ENCODE results near the gene IFT172. TPM values are rescaled to one million over a fixed set of nuclear protein-coding genes. Genes with fewer than 3 reads are reported as not detected.
A peak's percentile ranks its signal among the peaks of the same experiment; 100 is the strongest.

IFT172 gene
- total RNA-seq, 1 donor from 2014 or later: 38.4 TPM

DNA sequence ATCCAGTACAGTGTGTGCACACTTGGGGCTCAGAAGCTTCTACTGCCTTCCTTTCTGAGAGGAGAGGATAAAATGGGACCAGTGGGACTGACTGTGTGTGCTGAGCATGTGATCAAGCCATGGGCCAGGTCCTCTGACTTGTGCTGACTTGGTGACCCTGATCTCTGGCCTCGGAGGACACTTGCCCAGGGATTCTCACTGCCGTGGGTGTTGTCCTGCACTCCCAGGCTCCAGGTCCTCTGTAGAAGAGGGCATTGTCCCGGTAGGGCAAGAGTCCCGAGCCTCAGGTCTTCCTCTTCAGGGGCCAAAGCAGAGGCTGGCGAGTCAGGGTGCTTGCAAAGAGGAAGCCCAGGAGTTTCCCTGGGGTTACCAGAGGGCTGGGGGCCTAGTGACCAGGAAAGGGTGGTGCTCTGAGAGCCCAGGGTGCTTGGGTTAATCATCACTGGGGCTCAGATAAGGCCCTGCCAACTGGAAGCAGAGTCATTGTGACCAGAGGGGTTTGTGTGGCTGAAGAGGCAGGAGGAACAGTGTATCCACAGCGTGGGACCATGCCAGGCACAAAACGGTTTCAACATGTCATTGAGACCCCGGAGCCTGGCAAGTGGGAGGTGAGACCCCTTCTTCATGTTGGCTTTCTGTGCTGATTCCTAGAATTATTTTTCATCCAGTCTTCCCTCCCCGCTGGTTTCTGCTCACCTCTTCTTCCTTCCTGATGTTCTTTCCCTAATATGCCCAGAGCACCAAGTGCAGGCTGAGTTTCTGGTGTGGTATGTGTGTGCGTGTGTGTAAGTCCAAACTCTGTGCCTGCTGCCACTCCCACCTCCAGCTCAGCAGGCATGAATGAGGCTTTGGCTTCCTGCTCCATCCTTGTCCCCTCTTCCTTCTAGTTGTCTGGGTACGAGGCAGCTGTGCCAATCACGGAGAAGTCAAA, 7.1 kb upstream of the IFT172 start, which contains the start of gene GCKR:
Gene GCKR (plus strand): TSS at position 483 of the 931 bp plus-strand sequence. CDS start 66 bp downstream, at position 549.
- Mint-ChIP-seq H3K36me3 (ENCODE audit: low read depth) (no peaks in the 10 kb centered on the region), H3K27ac (ENCODE audit: unreplicated experiment) (peak within 1 kb of the TSS; percentile 76), H3K9me3 (no peaks in the 10 kb centered on the region), H3K4me1 (peaks cover 16% of the 10 kb centered on the region), H3K27me3 (ENCODE audit: low read depth) (peaks cover 62% of the 10 kb centered on the region), H3K4me3 (peak within 1 kb of the TSS; percentile 89)
- TF ChIP-seq, protein P1, sequence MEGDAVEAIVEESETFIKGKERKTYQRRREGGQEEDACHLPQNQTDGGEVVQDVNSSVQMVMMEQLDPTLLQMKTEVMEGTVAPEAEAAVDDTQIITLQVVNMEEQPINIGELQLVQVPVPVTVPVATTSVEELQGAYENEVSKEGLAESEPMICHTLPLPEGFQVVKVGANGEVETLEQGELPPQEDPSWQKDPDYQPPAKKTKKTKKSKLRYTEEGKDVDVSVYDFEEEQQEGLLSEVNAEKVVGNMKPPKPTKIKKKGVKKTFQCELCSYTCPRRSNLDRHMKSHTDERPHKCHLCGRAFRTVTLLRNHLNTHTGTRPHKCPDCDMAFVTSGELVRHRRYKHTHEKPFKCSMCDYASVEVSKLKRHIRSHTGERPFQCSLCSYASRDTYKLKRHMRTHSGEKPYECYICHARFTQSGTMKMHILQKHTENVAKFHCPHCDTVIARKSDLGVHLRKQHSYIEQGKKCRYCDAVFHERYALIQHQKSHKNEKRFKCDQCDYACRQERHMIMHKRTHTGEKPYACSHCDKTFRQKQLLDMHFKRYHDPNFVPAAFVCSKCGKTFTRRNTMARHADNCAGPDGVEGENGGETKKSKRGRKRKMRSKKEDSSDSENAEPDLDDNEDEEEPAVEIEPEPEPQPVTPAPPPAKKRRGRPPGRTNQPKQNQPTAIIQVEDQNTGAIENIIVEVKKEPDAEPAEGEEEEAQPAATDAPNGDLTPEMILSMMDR (conservative IDR thresholded peaks at IDR 0.05): no peak
- no peak for DNase-seq (ENCODE audit: low read depth, low spot score)

DNA sequence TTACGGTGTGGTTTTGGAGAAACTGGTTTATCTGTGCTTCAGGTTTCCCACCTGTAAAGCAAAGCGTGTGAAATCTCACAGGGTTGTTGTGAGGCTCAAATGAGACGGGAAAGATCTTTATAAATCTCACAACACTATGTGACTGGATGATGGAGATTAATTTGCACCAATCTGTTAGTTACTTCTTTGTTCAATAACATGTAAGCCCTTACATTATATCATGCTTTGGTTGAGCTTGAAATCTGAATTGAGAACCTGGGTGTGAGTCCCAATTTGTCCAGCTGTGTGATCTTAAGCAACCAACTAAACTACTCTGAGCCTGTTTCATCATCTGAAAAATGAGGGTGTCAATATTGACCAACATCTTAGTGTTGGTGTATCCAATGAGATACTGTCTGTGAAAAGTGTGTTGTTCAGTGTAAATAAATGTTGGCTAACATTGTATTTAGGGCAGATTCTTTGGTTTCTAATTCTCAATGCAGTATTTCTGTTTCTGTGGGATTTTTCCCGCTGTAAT, 6.4 kb upstream of the IFT172 start:
- Mint-ChIP-seq H3K4me1 (peaks cover 16% of the 10 kb centered on the region), H3K36me3 (ENCODE audit: low read depth) (no peaks in the 10 kb centered on the region), H3K4me3 (peak overlapping the region; percentile 89), H3K27ac (ENCODE audit: unreplicated experiment) (no peak overlapping the region), H3K9me3 (no peaks in the 10 kb centered on the region), H3K27me3 (ENCODE audit: low read depth) (peaks cover 60% of the 10 kb centered on the region)
- no peak for DNase-seq (ENCODE audit: low read depth, low spot score)
- TF ChIP-seq, protein P1 (conservative IDR thresholded peaks at IDR 0.05): no peak

- H3K27me3 Mint-ChIP-seq (ENCODE audit: low read depth): peaks cover 57% of the 10 kb centered on the region
- TF ChIP-seq, protein P1 (conservative IDR thresholded peaks at IDR 0.05): no peak
- peaks cover 18% of the 10 kb centered on the region for H3K4me1 Mint-ChIP-seq
- DNase-seq (ENCODE audit: low read depth, low spot score): peak; percentile 38
- H3K27ac Mint-ChIP-seq (ENCODE audit: unreplicated experiment): peak within 1 kb of the TSS; percentile 73
- H3K9me3 Mint-ChIP-seq: no peaks in the 10 kb centered on the region
- H3K4me3 Mint-ChIP-seq: peak within 1 kb of the TSS; percentile 89
- H3K36me3 Mint-ChIP-seq (ENCODE audit: low read depth): no peaks in the 10 kb centered on the region
Observed at GRCh38 chr2:27494944-27495554, 5.5 kb upstream of the IFT172 start, which contains the start of gene FNDC4. FNDC4 (minus strand) TSS chr2:27495200; CDS start chr2:27494679, 521 bp downstream.

DNA sequence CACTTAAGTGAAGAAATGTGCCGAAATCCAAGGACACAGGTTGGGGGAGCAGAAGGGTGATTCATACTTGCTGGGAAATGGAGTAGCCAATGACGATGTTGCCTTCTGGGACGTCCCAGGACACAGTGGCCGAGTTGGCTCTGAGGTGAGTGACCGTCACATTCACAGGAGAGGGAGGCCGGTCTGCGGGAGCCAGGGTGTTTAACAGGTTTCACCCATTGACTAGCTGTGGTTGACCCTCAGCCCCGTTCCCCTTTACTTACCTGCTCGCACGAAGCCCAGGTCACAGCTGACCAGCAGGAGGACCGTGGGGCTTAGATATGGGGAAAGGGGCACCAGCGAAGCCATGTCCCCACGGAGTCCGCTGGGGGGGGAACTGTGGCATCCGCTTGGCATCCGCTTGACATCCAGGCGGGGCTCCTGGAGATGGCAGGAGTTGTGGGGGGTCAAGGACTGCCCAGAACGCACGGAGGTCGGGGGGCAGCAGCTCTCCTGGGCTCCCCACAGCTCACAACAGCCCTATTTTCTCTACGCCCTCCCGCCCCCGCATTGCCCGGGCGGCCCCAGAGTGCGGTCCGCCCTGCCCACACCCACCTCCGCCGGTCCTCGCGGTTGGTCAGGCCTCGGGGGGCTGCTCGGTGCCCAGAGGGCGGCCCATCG, 4.9 kb upstream of the IFT172 start:
- peaks cover 24% of the 10 kb centered on the region for H3K4me1 Mint-ChIP-seq
- DNase-seq (ENCODE audit: low read depth, low spot score): no peak
- H3K27me3 Mint-ChIP-seq (ENCODE audit: low read depth): peaks cover 53% of the 10 kb centered on the region
- TF ChIP-seq, protein P1 (conservative IDR thresholded peaks at IDR 0.05): no peak
- H3K4me3 Mint-ChIP-seq: peak overlapping the region; percentile 86
- H3K27ac Mint-ChIP-seq (ENCODE audit: unreplicated experiment): no peak overlapping the region
- H3K9me3 Mint-ChIP-seq: no peaks in the 10 kb centered on the region
- H3K36me3 Mint-ChIP-seq (ENCODE audit: low read depth): no peaks in the 10 kb centered on the region

GRCh38 chr2:27493948-27494283, 4.4 kb upstream of the IFT172 start:
- Mint-ChIP-seq H3K27me3 (ENCODE audit: low read depth) (peaks cover 48% of the 10 kb centered on the region), H3K4me3 (peak overlapping the region; percentile 86)
- no peak for DNase-seq (ENCODE audit: low read depth, low spot score)

More at GRCh38 chr2:27493948-27494283, 4.4 kb upstream of the IFT172 start:
- H3K27ac Mint-ChIP-seq (ENCODE audit: unreplicated experiment): no peak overlapping the region
- no peaks in the 10 kb centered on the region for H3K9me3 Mint-ChIP-seq
- no peaks in the 10 kb centered on the region for H3K36me3 Mint-ChIP-seq (ENCODE audit: low read depth)
- peaks cover 29% of the 10 kb centered on the region for H3K4me1 Mint-ChIP-seq
- TF ChIP-seq, protein P1 (conservative IDR thresholded peaks at IDR 0.05): no peak
